ENCODE data around the gene AKR1E2.

The AKR1E2 gene

DNA sequence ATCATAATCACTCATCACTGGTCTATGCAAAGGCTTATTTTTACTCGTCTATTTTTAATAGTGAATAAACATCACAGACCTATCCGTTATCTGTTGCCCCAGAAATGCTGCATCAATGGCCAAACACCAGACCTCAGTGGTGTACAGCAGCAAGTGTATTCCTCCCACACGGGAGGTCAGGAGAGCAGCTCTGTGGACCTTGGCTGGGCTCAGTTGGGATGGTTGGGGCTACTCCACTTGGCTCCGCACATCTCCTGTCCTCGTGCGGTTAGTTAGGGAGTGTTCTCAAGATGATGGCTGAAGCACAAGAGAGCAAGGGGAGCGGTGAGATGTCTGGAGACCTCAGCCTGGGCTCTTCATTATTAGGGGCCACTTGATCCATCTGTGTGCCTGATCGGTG lies 2.0 kb downstream of the AKR1E2 start:
- TF ChIP-seq, protein P1, sequence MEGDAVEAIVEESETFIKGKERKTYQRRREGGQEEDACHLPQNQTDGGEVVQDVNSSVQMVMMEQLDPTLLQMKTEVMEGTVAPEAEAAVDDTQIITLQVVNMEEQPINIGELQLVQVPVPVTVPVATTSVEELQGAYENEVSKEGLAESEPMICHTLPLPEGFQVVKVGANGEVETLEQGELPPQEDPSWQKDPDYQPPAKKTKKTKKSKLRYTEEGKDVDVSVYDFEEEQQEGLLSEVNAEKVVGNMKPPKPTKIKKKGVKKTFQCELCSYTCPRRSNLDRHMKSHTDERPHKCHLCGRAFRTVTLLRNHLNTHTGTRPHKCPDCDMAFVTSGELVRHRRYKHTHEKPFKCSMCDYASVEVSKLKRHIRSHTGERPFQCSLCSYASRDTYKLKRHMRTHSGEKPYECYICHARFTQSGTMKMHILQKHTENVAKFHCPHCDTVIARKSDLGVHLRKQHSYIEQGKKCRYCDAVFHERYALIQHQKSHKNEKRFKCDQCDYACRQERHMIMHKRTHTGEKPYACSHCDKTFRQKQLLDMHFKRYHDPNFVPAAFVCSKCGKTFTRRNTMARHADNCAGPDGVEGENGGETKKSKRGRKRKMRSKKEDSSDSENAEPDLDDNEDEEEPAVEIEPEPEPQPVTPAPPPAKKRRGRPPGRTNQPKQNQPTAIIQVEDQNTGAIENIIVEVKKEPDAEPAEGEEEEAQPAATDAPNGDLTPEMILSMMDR (IDR thresholded peaks at IDR 0.05; ENCODE audit: low read depth, low read length, missing control alignments) = no peak
- in situ Hi-C loops (cut with HindIII; ENCODE audit: low sequenced_read_pairs) = no loop called here
- no peak for DNase-seq (ENCODE audit: low read depth)
- no peak overlapping the region for H3K4me3 ChIP-seq (ENCODE audit: low read depth, low read length)

DNA sequence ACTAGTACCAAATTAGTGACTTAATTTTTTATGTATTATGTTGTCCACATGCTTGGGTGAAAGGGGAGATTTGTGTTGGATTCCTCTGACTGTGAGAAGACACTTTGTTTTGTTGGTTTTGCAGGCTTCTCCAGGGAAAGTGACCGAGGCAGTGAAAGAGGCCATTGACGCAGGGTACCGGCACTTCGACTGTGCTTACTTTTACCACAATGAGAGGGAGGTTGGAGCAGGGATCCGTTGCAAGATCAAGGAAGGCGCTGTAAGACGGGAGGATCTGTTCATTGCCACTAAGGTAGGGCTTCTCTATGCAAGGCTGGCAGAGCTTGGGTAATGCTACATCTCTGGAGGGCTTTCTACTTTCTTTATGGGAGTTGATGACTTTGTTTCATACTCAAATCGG lies 4.5 kb downstream of the AKR1E2 start:
- TF ChIP-seq, protein P1 (IDR thresholded peaks at IDR 0.05; ENCODE audit: low read depth, low read length, missing control alignments) = no peak
- H3K4me3 ChIP-seq (ENCODE audit: low read depth, low read length) = no peak overlapping the region
- no peak for DNase-seq (ENCODE audit: low read depth)
- in situ Hi-C loops (cut with HindIII; ENCODE audit: low sequenced_read_pairs) = no loop called here

- DNase-seq (ENCODE audit: low read depth) = no peak
- in situ Hi-C loops (cut with HindIII; ENCODE audit: low sequenced_read_pairs) = no loop called here
- TF ChIP-seq, protein P1 (IDR thresholded peaks at IDR 0.05; ENCODE audit: low read depth, low read length, missing control alignments) = no peak
- H3K4me3 ChIP-seq (ENCODE audit: low read depth, low read length) = no peak overlapping the region
Observed at GRCh38 chr10:4831091-4831490, 5.1 kb downstream of the AKR1E2 start.

GRCh38 chr10:4833286-4833685 lies 7.3 kb downstream of the AKR1E2 start:
- DNase-seq (ENCODE audit: low read depth) = no peak
- in situ Hi-C loops (cut with HindIII; ENCODE audit: low sequenced_read_pairs) = no loop called here
- no peak overlapping the region for H3K4me3 ChIP-seq (ENCODE audit: low read depth, low read length)
- TF ChIP-seq, protein P1 (IDR thresholded peaks at IDR 0.05; ENCODE audit: low read depth, low read length, missing control alignments) = no peak

DNA sequence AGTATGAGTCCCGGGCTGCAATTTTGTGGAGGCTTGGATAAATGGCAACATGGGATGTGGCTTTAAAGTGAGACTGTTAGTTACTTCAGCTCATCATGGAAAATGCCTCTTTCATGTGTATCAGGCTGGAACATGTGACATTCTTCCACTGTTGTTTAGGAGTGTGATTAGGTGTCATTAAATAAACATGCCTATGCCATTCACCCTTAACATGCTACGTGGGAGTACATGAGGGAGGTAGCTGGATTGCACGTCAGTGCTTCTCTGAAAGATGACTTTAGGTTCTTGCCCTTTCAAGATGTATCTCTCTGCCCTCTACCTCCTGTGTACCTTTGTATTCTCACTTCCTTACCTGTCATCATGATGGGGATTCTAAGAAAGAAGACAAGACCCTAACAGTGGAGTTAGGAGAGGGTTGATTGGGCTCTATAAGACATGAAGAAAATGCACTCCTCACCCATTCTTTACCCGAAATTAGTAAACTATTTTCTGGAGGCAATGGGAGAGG lies 8.9 kb downstream of the AKR1E2 start:
- in situ Hi-C loops (cut with HindIII; ENCODE audit: low sequenced_read_pairs) = no loop called here
- TF ChIP-seq, protein P1 (IDR thresholded peaks at IDR 0.05; ENCODE audit: low read depth, low read length, missing control alignments) = no peak
- no peak overlapping the region for H3K4me3 ChIP-seq (ENCODE audit: low read depth, low read length)
- no peak for DNase-seq (ENCODE audit: low read depth)

DNA sequence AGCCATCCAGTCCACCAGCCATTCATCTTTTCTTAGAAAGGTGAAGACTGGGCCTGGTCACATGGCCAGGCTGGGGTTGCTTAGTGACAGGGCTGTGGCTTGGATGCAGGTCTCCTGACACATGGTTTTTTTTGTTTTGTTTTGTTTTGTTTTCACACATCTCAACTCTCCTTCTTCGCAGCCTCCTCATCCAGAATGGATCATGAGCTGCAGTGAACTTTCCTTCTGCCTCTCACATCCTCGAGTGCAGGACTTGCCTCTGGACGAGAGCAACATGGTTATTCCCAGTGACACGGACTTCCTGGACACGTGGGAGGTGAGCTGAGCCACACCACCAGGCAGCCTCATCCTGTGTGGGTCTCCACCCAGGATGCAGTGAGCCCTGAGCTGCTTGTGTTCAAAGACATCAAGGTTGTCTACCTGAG lies 9.5 kb downstream of the AKR1E2 start:
- TF ChIP-seq, protein P1 (IDR thresholded peaks at IDR 0.05; ENCODE audit: low read depth, low read length, missing control alignments) = no peak
- H3K4me3 ChIP-seq (ENCODE audit: low read depth, low read length) = no peak overlapping the region
- no peak for DNase-seq (ENCODE audit: low read depth)
- in situ Hi-C loops (cut with HindIII; ENCODE audit: low sequenced_read_pairs) = no loop called here

Measured in astrocyte of the cerebellum (primary cell).